Measurements from ENCODE around the gene SERP1.

The SERP1 gene

GRCh38 chr3:150543128-150543527 is 3.2 kb downstream of the SERP1 start:
- no peak for TF ChIP-seq CTCF (IDR thresholded peaks at IDR 0.05; ENCODE audit: control extremely low read depth, extremely low read depth, low read depth, missing control alignments)
- POLR2A ChIA-PET = no interaction called here
- no peak for DNase-seq (ENCODE audit: extremely low spot score)
- CTCF ChIA-PET = interaction anchor here (0.6 to 1.7 kb wide), 4 partner anchors 9 to 1063 kb away, joined by 3 read pairs; no protein-coding TSS in a partner anchor

- POLR2A ChIA-PET = no interaction called here
- DNase-seq (ENCODE audit: extremely low spot score) = no peak
- CTCF ChIA-PET = no interaction called here
- TF ChIP-seq CTCF (IDR thresholded peaks at IDR 0.05; ENCODE audit: control extremely low read depth, extremely low read depth, low read depth, missing control alignments) = no peak
Measured at GRCh38 chr3:150540991-150541390, 5.3 kb downstream of the SERP1 start.

- CTCF ChIA-PET = no interaction called here
- DNase-seq (ENCODE audit: extremely low spot score) = no peak
- no peak for TF ChIP-seq CTCF (IDR thresholded peaks at IDR 0.05; ENCODE audit: control extremely low read depth, extremely low read depth, low read depth, missing control alignments)
- POLR2A ChIA-PET = no interaction called here
Measured at GRCh38 chr3:150540297-150540696, 6.0 kb downstream of the SERP1 start.

- DNase-seq (ENCODE audit: extremely low spot score) = no peak
- POLR2A ChIA-PET = interaction anchor here (0.5 kb wide), 1 partner anchor 108 kb away, joined by 4 read pairs; no protein-coding TSS in a partner anchor
- TF ChIP-seq CTCF (IDR thresholded peaks at IDR 0.05; ENCODE audit: control extremely low read depth, extremely low read depth, low read depth, missing control alignments) = no peak
- CTCF ChIA-PET = interaction anchor here (0.9 to 2.7 kb wide), 6 partner anchors 10 to 225 kb away, joined by 3 to 10 read pairs (median 4); partner anchors contain the start of genes ERICH6 and SIAH2
Measured at GRCh38 chr3:150538324-150539208, 7.7 kb downstream of the SERP1 start.

- no peak for TF ChIP-seq CTCF (IDR thresholded peaks at IDR 0.05; ENCODE audit: control extremely low read depth, extremely low read depth, low read depth, missing control alignments)
- POLR2A ChIA-PET = no interaction called here
- no peak for DNase-seq (ENCODE audit: extremely low spot score)
- CTCF ChIA-PET = interaction anchor here (0.9 to 1.5 kb wide), 2 partner anchors 10 to 12 kb away, joined by 3 read pairs; no protein-coding TSS in a partner anchor
Measured at GRCh38 chr3:150535204-150535603, 11.1 kb downstream of the SERP1 start.

- no peak for TF ChIP-seq CTCF (IDR thresholded peaks at IDR 0.05; ENCODE audit: control extremely low read depth, extremely low read depth, low read depth, missing control alignments)
- CTCF ChIA-PET = no interaction called here
- POLR2A ChIA-PET = no interaction called here
- no peak for DNase-seq (ENCODE audit: extremely low spot score)
Measured at GRCh38 chr3:150531775-150532174, 14.5 kb downstream of the SERP1 start.
